ENCODE data around the gene CMC1. TPM values are rescaled to one million over a fixed set of nuclear protein-coding genes. Genes with fewer than 3 reads are reported as not detected.
"Not testable (repeated sequence)": the region's sequence is repeated elsewhere in the genome, so short reads cannot be mapped to it uniquely, and the experiment has no call there.

The CMC1 gene
- total RNA-seq, result 20.0 TPM
- polyA plus RNA-seq (ENCODE audit: insufficient read depth, low read depth, low replicate concordance), result 71.0 TPM
- long read RNA-seq, donor 1, full-length matches to known transcripts, result 18 of 18 reads
- long read RNA-seq, donor 1, partial matches to known transcripts, result 0 of 18 reads
- long read RNA-seq, donor 1, other reads (novel, unspliced or antisense), result 0 of 18 reads
- long read RNA-seq, donor 2, full-length matches to known transcripts, result 21 of 21 reads
- long read RNA-seq, donor 2, partial matches to known transcripts, result 0 of 21 reads
- long read RNA-seq, donor 2, other reads (novel, unspliced or antisense), result 0 of 21 reads
- long read RNA-seq, donor 3, full-length matches to known transcripts, result 35 of 72 reads
- long read RNA-seq, donor 3, partial matches to known transcripts, result 5 of 72 reads
- long read RNA-seq, donor 3, other reads (novel, unspliced or antisense), result 32 of 72 reads
- long read RNA-seq, donor 4, full-length matches to known transcripts, result 17 of 17 reads
- long read RNA-seq, donor 4, partial matches to known transcripts, result 0 of 17 reads
- long read RNA-seq, donor 4, other reads (novel, unspliced or antisense), result 0 of 17 reads
- long read RNA-seq, donor 5, partial matches to known transcripts, result 0 of 1 reads
- long read RNA-seq, donor 5, other reads (novel, unspliced or antisense), result 0 of 1 reads
- long read RNA-seq, donor 6, full-length matches to known transcripts, result 43 of 43 reads
- long read RNA-seq, donor 6, partial matches to known transcripts, result 0 of 43 reads
- long read RNA-seq, donor 6, other reads (novel, unspliced or antisense), result 0 of 43 reads
- long read RNA-seq, donor 7, full-length matches to known transcripts, result 11 of 15 reads
- long read RNA-seq, donor 7, partial matches to known transcripts, result 0 of 15 reads
- long read RNA-seq, donor 7, other reads (novel, unspliced or antisense), result 4 of 15 reads
- long read RNA-seq, donor 8, full-length matches to known transcripts, result 26 of 26 reads
- long read RNA-seq, donor 8, partial matches to known transcripts, result 0 of 26 reads
- long read RNA-seq, donor 8, other reads (novel, unspliced or antisense), result 0 of 26 reads
- long read RNA-seq, donor 9, full-length matches to known transcripts, result 17 of 17 reads
- long read RNA-seq, donor 9, partial matches to known transcripts, result 0 of 17 reads
- long read RNA-seq, donor 9, other reads (novel, unspliced or antisense), result 0 of 17 reads
- long read RNA-seq, donor 10, full-length matches to known transcripts, result 15 of 15 reads
- long read RNA-seq, donor 10, partial matches to known transcripts, result 0 of 15 reads
- long read RNA-seq, donor 10, other reads (novel, unspliced or antisense), result 0 of 15 reads

- Histone ChIP-seq H3K27me3 (ENCODE audit: control insufficient read depth, insufficient read depth, low read length) (no peaks in the 10 kb centered on the region), H3K36me3 (ENCODE audit: control insufficient read depth in 2 of 3, insufficient read depth in 3 of 3, low read length in 3 of 3) (no peaks in the 10 kb centered on the region), H3K4me1 (ENCODE audit: control insufficient read depth in 2 of 3, insufficient read depth in 2 of 3, low read depth in 1 of 3, low read length in 3 of 3) (peaks cover 4 to 5% (median 5%) of the 10 kb centered on the region in 3 donors), H3K27ac (ENCODE audit: low read depth in 2 of 2, low read length in 2 of 2) (peak within 1 kb of the TSS; percentile 71 to 75), H3K9ac (ENCODE audit: low read length in 3 of 3) (peak within 1 kb of the TSS; percentile 66 to 91 (median 86)), H3K4me3 (ENCODE audit: low read length in 3 of 3) (peak within 1 kb of the TSS; percentile 83 to 95 (median 91)), H3K9me3 (ENCODE audit: control insufficient read depth in 2 of 3, insufficient read depth in 1 of 3, low read length in 3 of 3) (no peaks in the 10 kb centered on the region)
- peak; percentile 80 for FAIRE-seq
- intact Hi-C loops (cut with DNase I), result no loop called here
- peak; percentile 98 to 99 (median 99) for DNase-seq
- no peak for TF ChIP-seq CTCF (IDR thresholded peaks at IDR 0.05; ENCODE audit: borderline replicate concordance, extremely low read depth, insufficient read depth)
Observed at GRCh38 chr3:28241221-28242160, at the start of gene CMC1. Gene CMC1 (plus strand): TSS chr3:28241619. CDS start chr3:28241794, 175 bp downstream.

- no peak for TF ChIP-seq CTCF (IDR thresholded peaks at IDR 0.05; ENCODE audit: borderline replicate concordance, extremely low read depth, insufficient read depth)
- H3K36me3 ChIP-seq (ENCODE audit: control insufficient read depth in 2 of 3, insufficient read depth in 3 of 3, low read length in 3 of 3), result no peaks in the 10 kb centered on the region
- no peak overlapping the region for H3K27ac ChIP-seq (ENCODE audit: low read depth in 2 of 2, low read length in 2 of 2)
- intact Hi-C loops (cut with DNase I), result no loop called here
- H3K4me1 ChIP-seq (ENCODE audit: control insufficient read depth in 2 of 3, insufficient read depth in 2 of 3, low read depth in 1 of 3, low read length in 3 of 3), result no peaks in the 10 kb centered on the region
- DNase-seq, result no peak
- no peak overlapping the region for H3K4me3 ChIP-seq (ENCODE audit: low read length in 3 of 3)
- no peaks in the 10 kb centered on the region for H3K9me3 ChIP-seq (ENCODE audit: control insufficient read depth in 2 of 3, insufficient read depth in 1 of 3, low read length in 3 of 3)
- H3K9ac ChIP-seq (ENCODE audit: low read length in 3 of 3), result no peak overlapping the region
- H3K27me3 ChIP-seq (ENCODE audit: control insufficient read depth, insufficient read depth, low read length), result no peaks in the 10 kb centered on the region
- no peak for FAIRE-seq
Observed at GRCh38 chr3:28198161-28198560, 43.3 kb upstream of the CMC1 start.

- intact Hi-C loops (cut with DNase I), result no loop called here
- no peak overlapping the region for H3K27ac ChIP-seq (ENCODE audit: low read depth in 2 of 2, low read length in 2 of 2)
- no peaks in the 10 kb centered on the region for H3K4me1 ChIP-seq (ENCODE audit: control insufficient read depth in 2 of 3, insufficient read depth in 2 of 3, low read depth in 1 of 3, low read length in 3 of 3)
- no peak overlapping the region for H3K4me3 ChIP-seq (ENCODE audit: low read length in 3 of 3)
- TF ChIP-seq CTCF (IDR thresholded peaks at IDR 0.05; ENCODE audit: borderline replicate concordance, extremely low read depth, insufficient read depth), result no peak
- no peak for FAIRE-seq
- no peaks in the 10 kb centered on the region for H3K36me3 ChIP-seq (ENCODE audit: control insufficient read depth in 2 of 3, insufficient read depth in 3 of 3, low read length in 3 of 3)
- H3K27me3 ChIP-seq (ENCODE audit: control insufficient read depth, insufficient read depth, low read length), result no peaks in the 10 kb centered on the region
- H3K9me3 ChIP-seq (ENCODE audit: control insufficient read depth in 2 of 3, insufficient read depth in 1 of 3, low read length in 3 of 3), result no peaks in the 10 kb centered on the region
- DNase-seq, result no peak
- H3K9ac ChIP-seq (ENCODE audit: low read length in 3 of 3), result no peak overlapping the region
Observed at GRCh38 chr3:28198974-28199373, 42.4 kb upstream of the CMC1 start.

- H3K4me1 ChIP-seq (ENCODE audit: control insufficient read depth in 2 of 3, insufficient read depth in 2 of 3, low read depth in 1 of 3, low read length in 3 of 3); intact Hi-C loops (cut with DNase I); H3K9me3 ChIP-seq (ENCODE audit: control insufficient read depth in 2 of 3, insufficient read depth in 1 of 3, low read length in 3 of 3); DNase-seq; H3K4me3 ChIP-seq (ENCODE audit: low read length in 3 of 3); H3K36me3 ChIP-seq (ENCODE audit: control insufficient read depth in 2 of 3, insufficient read depth in 3 of 3, low read length in 3 of 3); H3K27me3 ChIP-seq (ENCODE audit: control insufficient read depth, insufficient read depth, low read length); H3K9ac ChIP-seq (ENCODE audit: low read length in 3 of 3); H3K27ac ChIP-seq (ENCODE audit: low read depth in 2 of 2, low read length in 2 of 2); FAIRE-seq: not testable (repeated sequence)
Observed at GRCh38 chr3:28199643-28200042, 41.8 kb upstream of the CMC1 start.

Data from kidney (tissue), 22 donors.